ENCODE data around the gene PTPRC.
"Not testable (repeated sequence)": the region's sequence is repeated elsewhere in the genome, so short reads cannot be mapped to it uniquely, and the experiment has no call there.

DNA sequence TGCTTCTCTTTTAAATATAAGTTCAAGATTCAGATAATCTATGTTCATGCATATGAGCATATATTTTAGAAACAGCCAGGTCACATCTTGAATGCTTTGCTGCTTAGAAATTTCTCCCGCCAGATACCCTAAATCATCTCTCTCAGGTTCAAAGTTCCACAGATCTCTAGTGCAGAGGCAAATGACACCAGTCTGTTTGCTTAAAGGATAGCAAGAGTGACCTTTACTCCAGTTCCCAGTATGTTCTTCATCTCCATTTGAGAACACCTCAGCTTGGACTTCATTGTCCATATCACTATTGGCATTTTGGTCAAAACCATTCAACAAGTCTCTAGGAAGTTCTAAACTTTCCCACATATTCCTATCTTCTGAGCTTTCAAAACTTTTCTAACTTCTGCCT lies 37.5 kb upstream of the PTPRC start:
- not testable (repeated sequence) for TF ChIP-seq POLR2AphosphoS5, EP300 (IDR thresholded peaks at IDR 0.05)
- TF ChIP-seq, protein P1, sequence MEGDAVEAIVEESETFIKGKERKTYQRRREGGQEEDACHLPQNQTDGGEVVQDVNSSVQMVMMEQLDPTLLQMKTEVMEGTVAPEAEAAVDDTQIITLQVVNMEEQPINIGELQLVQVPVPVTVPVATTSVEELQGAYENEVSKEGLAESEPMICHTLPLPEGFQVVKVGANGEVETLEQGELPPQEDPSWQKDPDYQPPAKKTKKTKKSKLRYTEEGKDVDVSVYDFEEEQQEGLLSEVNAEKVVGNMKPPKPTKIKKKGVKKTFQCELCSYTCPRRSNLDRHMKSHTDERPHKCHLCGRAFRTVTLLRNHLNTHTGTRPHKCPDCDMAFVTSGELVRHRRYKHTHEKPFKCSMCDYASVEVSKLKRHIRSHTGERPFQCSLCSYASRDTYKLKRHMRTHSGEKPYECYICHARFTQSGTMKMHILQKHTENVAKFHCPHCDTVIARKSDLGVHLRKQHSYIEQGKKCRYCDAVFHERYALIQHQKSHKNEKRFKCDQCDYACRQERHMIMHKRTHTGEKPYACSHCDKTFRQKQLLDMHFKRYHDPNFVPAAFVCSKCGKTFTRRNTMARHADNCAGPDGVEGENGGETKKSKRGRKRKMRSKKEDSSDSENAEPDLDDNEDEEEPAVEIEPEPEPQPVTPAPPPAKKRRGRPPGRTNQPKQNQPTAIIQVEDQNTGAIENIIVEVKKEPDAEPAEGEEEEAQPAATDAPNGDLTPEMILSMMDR (IDR thresholded peaks at IDR 0.05) = not testable (repeated sequence)

All from suprapubic skin (tissue), 4 donors.